Ishikawa (cell line): ENCODE data around the gene WSCD1.

Experiments used
- CEBPB ChIP-seq: IDR thresholded peaks from 2 replicates; pipeline ENCODE4 v1.6.1; 2012
- CREB1 ChIP-seq: IDR thresholded peaks from 2 replicates; pipeline ENCODE4 v1.6.1; 2012; ENCODE audit warnings: low read depth
- EGR1 ChIP-seq: IDR thresholded peaks from 2 replicates; pipeline ENCODE4 v1.6.1; 2012
- EP300 ChIP-seq: IDR thresholded peaks from 2 replicates; pipeline ENCODE4 v1.6.1; 2012; ENCODE audit warnings: borderline replicate concordance
- FOXM1 ChIP-seq: IDR thresholded peaks from 2 replicates; pipeline ENCODE4 v1.6.1; 2012; ENCODE audit warnings: low read depth, borderline replicate concordance
- NFIC ChIP-seq: IDR thresholded peaks from 2 replicates; pipeline ENCODE4 v1.6.1; 2012
- RAD21 ChIP-seq: IDR thresholded peaks from 2 replicates; pipeline ENCODE4 v1.6.1; 2012; ENCODE audit warnings: low read depth
- TAF1 ChIP-seq: IDR thresholded peaks from 2 replicates; pipeline ENCODE4 v1.6.1; 2012; ENCODE audit warnings: low read depth, mild to moderate bottlenecking
- TCF12 ChIP-seq: IDR thresholded peaks from 2 replicates; pipeline ENCODE4 v1.6.1; 2012; ENCODE audit warnings: low read depth
- TEAD4 ChIP-seq: IDR thresholded peaks from 2 replicates; pipeline ENCODE4 v1.6.1; 2012
- YY1 ChIP-seq: IDR thresholded peaks from 2 replicates; pipeline ENCODE4 v1.6.1; 2012; ENCODE audit warnings: low read depth
- ZBTB7A ChIP-seq: IDR thresholded peaks from 2 replicates; pipeline ENCODE4 v1.6.1; 2012; ENCODE audit warnings: low read depth
- TF ChIP-seq, protein P1 (sequence below): IDR thresholded peaks from 2 replicates; pipeline ENCODE4 v1.6.1; 2012; ENCODE audit warnings: low read depth, mild to moderate bottlenecking
- TF ChIP-seq, protein P2 (sequence below): IDR thresholded peaks from 2 replicates; pipeline ENCODE4 v1.6.1; 2012
- TF ChIP-seq, protein P3 (sequence below): IDR thresholded peaks from 2 replicates; pipeline ENCODE4 v1.6.1; 2012

WSCD1 gene

DNA sequence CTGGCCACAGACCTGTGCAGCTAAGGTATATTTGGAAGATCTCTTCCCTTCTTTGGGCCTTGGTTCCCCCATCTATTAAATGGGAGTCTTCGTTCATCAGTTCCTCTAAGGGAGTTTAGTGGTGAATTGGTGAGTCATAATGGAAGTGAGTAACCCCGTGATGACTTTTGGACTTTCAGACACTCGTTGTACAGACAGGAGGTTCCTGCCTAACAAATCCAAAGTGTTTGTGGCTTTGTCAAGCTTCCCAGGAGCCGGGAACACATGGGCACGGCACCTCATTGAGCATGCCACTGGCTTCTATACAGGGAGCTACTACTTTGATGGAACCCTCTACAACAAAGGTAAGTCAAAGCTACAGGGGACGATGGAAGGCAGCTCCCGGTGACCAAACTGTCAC lies 40.4 kb downstream of the WSCD1 start:
- TF ChIP-seq EGR1 (no peak), EP300 (no peak), TCF12 (no peak), RAD21 (no peak), ZBTB7A (no peak), NFIC (no peak), TAF1 (no peak), CREB1 (no peak), TEAD4 (no peak), YY1 (no peak), FOXM1 (no peak), CEBPB (no peak)
- TF ChIP-seq, protein P1, sequence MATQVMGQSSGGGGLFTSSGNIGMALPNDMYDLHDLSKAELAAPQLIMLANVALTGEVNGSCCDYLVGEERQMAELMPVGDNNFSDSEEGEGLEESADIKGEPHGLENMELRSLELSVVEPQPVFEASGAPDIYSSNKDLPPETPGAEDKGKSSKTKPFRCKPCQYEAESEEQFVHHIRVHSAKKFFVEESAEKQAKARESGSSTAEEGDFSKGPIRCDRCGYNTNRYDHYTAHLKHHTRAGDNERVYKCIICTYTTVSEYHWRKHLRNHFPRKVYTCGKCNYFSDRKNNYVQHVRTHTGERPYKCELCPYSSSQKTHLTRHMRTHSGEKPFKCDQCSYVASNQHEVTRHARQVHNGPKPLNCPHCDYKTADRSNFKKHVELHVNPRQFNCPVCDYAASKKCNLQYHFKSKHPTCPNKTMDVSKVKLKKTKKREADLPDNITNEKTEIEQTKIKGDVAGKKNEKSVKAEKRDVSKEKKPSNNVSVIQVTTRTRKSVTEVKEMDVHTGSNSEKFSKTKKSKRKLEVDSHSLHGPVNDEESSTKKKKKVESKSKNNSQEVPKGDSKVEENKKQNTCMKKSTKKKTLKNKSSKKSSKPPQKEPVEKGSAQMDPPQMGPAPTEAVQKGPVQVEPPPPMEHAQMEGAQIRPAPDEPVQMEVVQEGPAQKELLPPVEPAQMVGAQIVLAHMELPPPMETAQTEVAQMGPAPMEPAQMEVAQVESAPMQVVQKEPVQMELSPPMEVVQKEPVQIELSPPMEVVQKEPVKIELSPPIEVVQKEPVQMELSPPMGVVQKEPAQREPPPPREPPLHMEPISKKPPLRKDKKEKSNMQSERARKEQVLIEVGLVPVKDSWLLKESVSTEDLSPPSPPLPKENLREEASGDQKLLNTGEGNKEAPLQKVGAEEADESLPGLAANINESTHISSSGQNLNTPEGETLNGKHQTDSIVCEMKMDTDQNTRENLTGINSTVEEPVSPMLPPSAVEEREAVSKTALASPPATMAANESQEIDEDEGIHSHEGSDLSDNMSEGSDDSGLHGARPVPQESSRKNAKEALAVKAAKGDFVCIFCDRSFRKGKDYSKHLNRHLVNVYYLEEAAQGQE = no peak
- TF ChIP-seq, protein P2, sequence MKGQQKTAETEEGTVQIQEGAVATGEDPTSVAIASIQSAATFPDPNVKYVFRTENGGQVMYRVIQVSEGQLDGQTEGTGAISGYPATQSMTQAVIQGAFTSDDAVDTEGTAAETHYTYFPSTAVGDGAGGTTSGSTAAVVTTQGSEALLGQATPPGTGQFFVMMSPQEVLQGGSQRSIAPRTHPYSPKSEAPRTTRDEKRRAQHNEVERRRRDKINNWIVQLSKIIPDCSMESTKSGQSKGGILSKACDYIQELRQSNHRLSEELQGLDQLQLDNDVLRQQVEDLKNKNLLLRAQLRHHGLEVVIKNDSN = no peak
- TF ChIP-seq, protein P3, sequence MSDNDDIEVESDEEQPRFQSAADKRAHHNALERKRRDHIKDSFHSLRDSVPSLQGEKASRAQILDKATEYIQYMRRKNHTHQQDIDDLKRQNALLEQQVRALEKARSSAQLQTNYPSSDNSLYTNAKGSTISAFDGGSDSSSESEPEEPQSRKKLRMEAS = no peak

DNA sequence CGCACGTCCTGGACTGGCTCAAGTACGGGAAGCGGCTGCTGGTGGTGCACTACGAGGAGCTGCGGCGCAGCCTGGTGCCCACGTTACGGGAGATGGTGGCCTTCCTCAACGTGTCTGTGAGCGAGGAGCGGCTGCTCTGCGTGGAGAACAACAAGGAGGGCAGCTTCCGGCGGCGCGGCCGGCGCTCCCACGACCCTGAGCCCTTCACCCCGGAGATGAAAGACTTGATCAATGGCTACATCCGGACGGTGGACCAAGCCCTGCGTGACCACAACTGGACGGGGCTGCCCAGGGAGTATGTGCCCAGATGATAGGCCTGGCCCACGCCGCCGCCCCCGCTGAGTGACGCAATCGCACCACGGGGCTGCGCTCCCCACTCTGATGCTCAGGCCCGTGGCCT lies 50.2 kb downstream of the WSCD1 start:
- TF ChIP-seq TEAD4 (no peak), TCF12 (no peak), YY1 (no peak)

DNA sequence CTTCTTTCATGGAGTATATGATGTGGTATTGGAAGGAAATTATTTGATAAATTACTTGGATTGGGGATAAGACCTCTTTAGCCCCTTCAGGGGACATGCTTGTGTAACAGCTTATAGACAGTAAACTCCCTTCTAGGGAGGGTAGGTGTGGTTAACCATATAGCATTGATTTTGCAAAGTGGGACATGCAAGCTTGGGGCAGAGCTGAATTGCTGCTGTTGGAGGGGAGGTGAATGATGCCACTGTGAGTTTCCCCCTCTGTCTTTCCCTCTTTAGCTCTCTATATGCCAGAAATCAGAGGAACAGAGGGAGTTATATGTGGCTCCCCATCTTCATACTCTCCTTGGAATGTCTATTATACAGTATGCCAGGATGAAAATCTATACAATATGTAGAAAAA lies 54.7 kb downstream of the WSCD1 start:
- no peak for TF ChIP-seq TEAD4
- no peak for TF ChIP-seq EGR1
- TF ChIP-seq CREB1 = no peak
- TF ChIP-seq, protein P1 = no peak
- TF ChIP-seq ZBTB7A = no peak
- no peak for TF ChIP-seq TCF12

DNA sequence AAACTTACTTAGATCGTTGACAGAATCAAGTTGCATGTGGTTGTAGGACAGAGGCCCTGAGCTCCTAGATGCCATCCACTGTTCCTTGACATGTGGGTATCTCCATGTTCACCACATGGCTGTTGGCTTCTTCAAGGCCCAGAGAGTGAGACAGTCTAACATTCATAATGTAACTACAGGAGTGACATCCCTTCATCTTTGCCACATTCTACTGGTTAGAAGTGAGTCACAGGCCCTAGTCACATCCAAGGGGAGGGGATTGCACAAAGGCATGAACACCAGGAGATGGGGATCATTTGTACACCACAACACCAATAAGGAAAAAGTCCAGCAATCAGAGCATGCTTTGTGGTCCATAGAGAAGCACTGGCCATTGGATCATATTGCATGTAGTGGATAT lies 56.6 kb downstream of the WSCD1 start:
- no peak for TF ChIP-seq EP300
- no peak for TF ChIP-seq CREB1
- TF ChIP-seq YY1 = no peak
- TF ChIP-seq TAF1 = no peak
- TF ChIP-seq CEBPB = no peak
- TF ChIP-seq RAD21 = no peak
- TF ChIP-seq, protein P3 = no peak
- no peak for TF ChIP-seq ZBTB7A
- TF ChIP-seq FOXM1 = no peak
- TF ChIP-seq, protein P1 = no peak
- no peak for TF ChIP-seq TCF12

DNA sequence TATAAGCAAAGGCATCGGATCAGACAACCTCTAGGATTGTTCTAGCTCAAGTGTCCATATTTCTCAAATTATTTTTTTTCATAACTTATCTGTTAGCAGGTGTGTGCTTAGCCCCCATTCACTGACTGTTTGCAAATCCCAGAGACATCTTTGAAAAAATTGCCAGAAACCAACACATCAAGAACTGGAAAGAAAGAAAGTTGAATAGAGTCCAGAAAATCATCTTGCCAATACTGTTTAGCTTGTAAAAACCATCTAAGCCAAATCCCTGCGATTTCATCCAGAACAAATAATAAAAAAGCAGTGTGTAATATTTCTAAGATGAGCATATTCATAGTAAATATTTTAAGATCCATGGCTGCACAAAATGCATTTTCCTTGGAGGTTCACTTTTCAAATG lies 64.5 kb downstream of the WSCD1 start:
- TF ChIP-seq YY1 (no peak), NFIC (no peak), EGR1 (no peak), RAD21 (no peak), TAF1 (no peak), CREB1 (no peak), CEBPB (no peak), FOXM1 (no peak), EP300 (no peak), TEAD4 (no peak), TCF12 (no peak), ZBTB7A (no peak)
- TF ChIP-seq, protein P3 = no peak
- TF ChIP-seq, protein P1 = no peak
